HG03439 (cell line): ENCODE data around the gene POLR1E.
"Not testable (repeated sequence)": the region's sequence is repeated elsewhere in the genome, so short reads cannot be mapped to it uniquely, and the experiment has no call there.

ENCODE experiments used
- ATAC-seq: cut with Tn5 transposase; IDR thresholded peaks from one replicate; pipeline ENCODE4 v1.9.1; 2021; ENCODE audit warnings: mild to moderate bottlenecking, moderate library complexity; ENCODE audit not compliant: unreplicated experiment

Gene POLR1E

GRCh38 chr9:37464426-37465248 is 21.1 kb upstream of the POLR1E start:
- ATAC-seq, result peak; percentile 43

GRCh38 chr9:37465249-37466036 is 20.3 kb upstream of the POLR1E start, which contains the start of gene ZBTB5:
Gene ZBTB5 (minus strand): TSS chr9:37465450. CDS start chr9:37442551, 22,899 bp downstream.
- peak; percentile 77 for ATAC-seq

GRCh38 chr9:37466037-37466709 is 19.6 kb upstream of the POLR1E start:
- ATAC-seq, result peak; percentile 15

GRCh38 chr9:37467530-37467929 is 18.2 kb upstream of the POLR1E start:
- not testable (repeated sequence) for ATAC-seq

GRCh38 chr9:37468620-37469019 is 17.1 kb upstream of the POLR1E start:
- ATAC-seq, result no peak

- ATAC-seq, result no peak
These were observed 13.6 kb upstream of the POLR1E start for GRCh38 chr9:37471942-37472684.

- not testable (repeated sequence) for ATAC-seq
These were observed 11.8 kb upstream of the POLR1E start for GRCh38 chr9:37473982-37474381.

- ATAC-seq, result no peak
These were observed 11.3 kb upstream of the POLR1E start for GRCh38 chr9:37474438-37474837.

- no peak for ATAC-seq
These were observed 8.8 kb upstream of the POLR1E start for GRCh38 chr9:37476930-37477329.

- not testable (repeated sequence) for ATAC-seq
These were observed 8.3 kb upstream of the POLR1E start for GRCh38 chr9:37477443-37477842.

- not testable (repeated sequence) for ATAC-seq
These were observed 7.6 kb upstream of the POLR1E start for GRCh38 chr9:37477987-37478619.

- no peak for ATAC-seq
These were observed 5.0 kb upstream of the POLR1E start for GRCh38 chr9:37480759-37481158.

GRCh38 chr9:37486256-37486615 is 488 bp downstream of the POLR1E start:
- ATAC-seq, result no peak

GRCh38 chr9:37486616-37487548 is 1.1 kb downstream of the POLR1E start:
- no peak for ATAC-seq

- ATAC-seq, result no peak
These were observed 6.2 kb downstream of the POLR1E start for GRCh38 chr9:37491939-37492338.

GRCh38 chr9:37495571-37495970 is 9.8 kb downstream of the POLR1E start:
- no peak for ATAC-seq

- ATAC-seq, result no peak
These were observed 10.3 kb downstream of the POLR1E start for GRCh38 chr9:37496020-37496419.

GRCh38 chr9:37497320-37497719 is 11.6 kb downstream of the POLR1E start:
- ATAC-seq, result no peak

GRCh38 chr9:37498457-37498856 is 12.7 kb downstream of the POLR1E start:
- ATAC-seq, result no peak
